ENCODE results near the gene NTRK3. TPM values are rescaled to one million over a fixed set of nuclear protein-coding genes. Genes with fewer than 3 reads are reported as not detected.

Gene NTRK3
- total RNA-seq, 4 donors from 2014 or later, result 0.51 to 22.2 (median 10.1) TPM

GRCh38 chr15:87944691-87945090, 311.8 kb downstream of the NTRK3 start:
- no peak for TF ChIP-seq CTCF (IDR thresholded peaks at IDR 0.05; ENCODE audit: low read depth)

GRCh38 chr15:87944050-87944449, 312.5 kb downstream of the NTRK3 start:
- TF ChIP-seq CTCF (IDR thresholded peaks at IDR 0.05; ENCODE audit: low read depth), result no peak

- TF ChIP-seq CTCF (IDR thresholded peaks at IDR 0.05; ENCODE audit: low read depth), result no peak
Measured at GRCh38 chr15:87943626-87944025, 312.9 kb downstream of the NTRK3 start.

- TF ChIP-seq CTCF (IDR thresholded peaks at IDR 0.05; ENCODE audit: low read depth), result no peak
Measured at GRCh38 chr15:87942316-87942715, 314.2 kb downstream of the NTRK3 start.

- TF ChIP-seq CTCF (IDR thresholded peaks at IDR 0.05; ENCODE audit: low read depth), result no peak
Measured at GRCh38 chr15:87941606-87942005, 314.9 kb downstream of the NTRK3 start.

- no peak for TF ChIP-seq CTCF (IDR thresholded peaks at IDR 0.05; ENCODE audit: low read depth)
Measured at GRCh38 chr15:87940768-87941167, 315.8 kb downstream of the NTRK3 start.

- no peak for TF ChIP-seq CTCF (IDR thresholded peaks at IDR 0.05; ENCODE audit: low read depth)
Measured at GRCh38 chr15:87939848-87940457, 316.6 kb downstream of the NTRK3 start.
